T follicular helper cell (primary cell): ENCODE data around the gene ATP6V0D1.

Source experiments
- DNase-seq: peaks from one replicate; pipeline ENCODE4 v3.0.0-alpha.2; 2020; ENCODE audit warnings: low read depth

The ATP6V0D1 gene

GRCh38 chr16:67445441-67445912 lies 35.5 kb downstream of the ATP6V0D1 start:
- no peak for DNase-seq

- no peak for DNase-seq
Observed at GRCh38 chr16:67445126-67445426, 35.9 kb downstream of the ATP6V0D1 start.

- no peak for DNase-seq
Observed at GRCh38 chr16:67444259-67445125, 36.5 kb downstream of the ATP6V0D1 start.

GRCh38 chr16:67443265-67443664 lies 37.7 kb downstream of the ATP6V0D1 start:
- DNase-seq: no peak

DNA sequence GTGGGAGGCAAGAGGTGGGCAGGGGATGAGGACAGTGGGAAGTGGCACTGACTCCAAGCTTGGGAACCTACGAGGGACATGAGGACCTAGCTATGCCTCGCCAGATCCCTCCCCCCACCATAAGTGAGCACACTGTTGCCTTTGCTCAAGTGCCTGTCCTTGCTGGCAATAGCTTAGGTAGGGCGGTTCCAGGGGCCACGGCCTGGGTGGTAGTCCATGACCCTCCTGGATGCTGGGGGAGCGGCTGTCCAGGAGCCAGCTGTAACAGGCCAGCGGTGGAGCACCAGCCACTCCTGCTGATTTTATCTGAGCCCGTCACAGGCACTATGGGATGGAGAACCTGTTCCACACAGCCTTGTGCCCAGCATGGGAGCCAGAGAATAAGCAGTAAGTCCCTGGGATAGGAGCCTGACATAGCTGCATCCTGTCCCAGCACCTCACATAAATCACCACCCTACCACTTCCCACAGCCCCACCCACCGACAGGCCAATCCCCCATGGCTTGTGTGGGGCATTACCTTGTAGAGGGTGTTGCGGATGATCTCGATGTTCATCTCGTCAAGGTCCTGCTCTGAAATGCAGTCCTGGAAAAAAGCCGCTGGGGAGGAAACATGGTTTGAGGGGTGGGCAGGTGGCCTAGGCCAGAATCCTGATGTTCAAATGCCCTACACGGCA lies 38.2 kb downstream of the ATP6V0D1 start:
- DNase-seq: no peak

GRCh38 chr16:67441907-67442306 lies 39.0 kb downstream of the ATP6V0D1 start:
- no peak for DNase-seq

GRCh38 chr16:67441271-67441753 lies 39.6 kb downstream of the ATP6V0D1 start:
- no peak for DNase-seq

DNA sequence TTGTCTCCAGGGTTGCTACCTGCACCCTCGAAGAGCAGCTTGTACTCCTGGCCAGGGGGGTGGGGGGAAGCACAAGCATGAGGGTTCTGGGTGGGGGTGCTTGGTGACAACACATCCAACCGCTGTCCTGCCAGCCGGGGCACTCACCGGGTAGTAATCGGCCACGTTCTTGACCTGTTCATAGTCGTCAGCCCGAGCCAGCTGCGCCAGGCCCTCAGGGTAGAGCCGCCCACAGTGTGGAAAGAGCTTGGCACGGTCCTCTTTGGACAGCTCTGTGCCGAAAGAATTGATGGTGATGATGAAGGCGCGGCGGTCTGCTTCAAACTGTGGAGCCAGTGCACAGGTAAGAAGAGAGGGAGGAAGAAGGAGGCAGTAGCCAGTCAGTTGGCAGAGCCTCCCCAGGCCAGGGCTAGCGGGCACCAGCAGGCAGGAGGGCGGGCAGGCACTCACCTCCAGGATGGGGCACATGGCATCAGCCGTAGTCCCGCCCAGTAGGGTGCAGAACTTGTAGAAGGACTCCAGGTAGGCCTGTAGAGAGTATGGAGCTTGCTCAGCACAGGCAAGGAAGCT lies 42.0 kb downstream of the ATP6V0D1 start:
- no peak for DNase-seq

- no peak for DNase-seq
Observed at GRCh38 chr16:67438098-67438791, 42.7 kb downstream of the ATP6V0D1 start.

- DNase-seq: no peak
Observed at GRCh38 chr16:67437513-67437912, 43.4 kb downstream of the ATP6V0D1 start.

DNA sequence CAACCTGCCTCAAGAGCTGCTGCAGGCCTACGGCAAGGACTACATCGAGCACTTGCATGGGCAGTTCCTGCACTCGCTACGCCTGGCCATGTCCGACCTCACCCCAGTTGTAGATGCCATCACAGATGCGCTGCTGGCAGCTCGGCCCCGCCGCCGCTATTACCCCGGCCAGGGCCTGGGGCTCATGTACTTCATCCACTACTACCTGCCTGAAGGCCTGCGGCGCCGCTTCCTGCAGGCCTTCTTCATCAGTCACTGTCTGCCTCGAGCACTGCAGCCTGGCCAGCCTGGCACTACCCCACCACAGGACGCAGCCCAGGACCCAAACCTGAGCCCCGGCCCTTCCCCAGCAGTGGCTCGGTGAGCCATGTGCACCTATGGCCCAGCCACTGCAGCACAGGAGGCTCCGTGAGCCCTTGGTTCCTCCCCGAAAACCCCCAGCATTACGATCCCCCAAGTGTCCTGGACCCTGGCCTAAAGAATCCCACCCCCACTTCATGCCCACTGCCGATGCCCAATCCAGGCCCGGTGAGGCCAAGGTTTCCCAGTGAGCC lies 44.2 kb downstream of the ATP6V0D1 start:
- DNase-seq: no peak

- DNase-seq: no peak
Observed at GRCh38 chr16:67435758-67436164, 45.2 kb downstream of the ATP6V0D1 start.

DNA sequence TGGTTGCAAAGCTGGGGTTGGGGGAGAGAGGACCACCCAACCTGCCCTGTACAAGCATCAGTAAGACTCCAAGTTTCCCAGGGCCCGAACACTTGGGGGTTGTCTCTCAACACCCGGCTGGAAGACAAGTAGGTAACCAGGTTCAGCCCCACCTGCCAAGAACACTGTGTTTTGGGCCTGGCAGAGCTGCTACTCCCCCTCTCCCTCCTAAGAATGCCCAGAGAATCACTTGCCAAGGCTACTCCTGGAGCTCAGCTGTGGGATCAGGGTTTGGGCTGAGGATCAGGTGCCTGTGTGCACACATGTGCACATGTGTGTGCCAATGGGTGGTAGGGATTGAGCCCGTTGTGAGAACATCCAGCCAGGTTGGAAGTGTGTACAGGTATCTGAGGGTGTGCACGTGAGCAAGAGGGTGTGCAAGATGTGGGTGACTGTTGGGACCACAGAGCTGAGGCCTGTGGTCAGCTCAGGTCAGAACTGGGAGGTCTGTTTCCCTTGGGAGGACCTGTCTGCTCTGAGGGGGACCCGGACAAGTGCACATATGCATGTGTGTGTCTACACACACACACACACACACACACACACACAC lies 47.7 kb downstream of the ATP6V0D1 start:
- no peak for DNase-seq

DNA sequence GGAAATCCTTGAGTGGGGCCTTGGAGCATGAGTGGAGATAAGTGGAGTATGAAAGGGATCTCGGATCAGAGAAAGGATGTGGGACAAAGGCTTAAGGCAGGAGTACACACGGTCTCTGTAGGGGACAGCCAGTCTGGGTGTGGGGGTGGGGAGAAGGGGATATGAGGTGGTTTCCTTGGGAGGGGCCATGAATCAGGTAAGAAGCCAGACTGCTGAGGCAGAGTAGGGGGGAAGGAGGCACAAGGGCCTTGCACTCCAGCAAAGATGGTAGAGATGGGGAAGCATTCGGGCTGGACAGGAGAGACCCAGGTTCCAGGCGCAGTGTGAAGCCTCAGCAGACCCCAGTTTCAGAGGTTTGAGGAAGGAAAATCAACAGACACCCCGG lies 48.5 kb downstream of the ATP6V0D1 start:
- no peak for DNase-seq

GRCh38 chr16:67431775-67432505 lies 49.0 kb downstream of the ATP6V0D1 start:
- DNase-seq: no peak

- no peak for DNase-seq
Observed at GRCh38 chr16:67430977-67431774, 49.8 kb downstream of the ATP6V0D1 start, which contains the start of gene HSD11B2. Gene HSD11B2, plus strand, starts transcription at chr16:67431121. Its CDS starts 128 bp downstream, at chr16:67431249.

- no peak for DNase-seq
Observed at GRCh38 chr16:67430504-67430976, 50.4 kb downstream of the ATP6V0D1 start.

- no peak for DNase-seq
Observed at GRCh38 chr16:67429799-67430503, 51.0 kb downstream of the ATP6V0D1 start.
